Activated CD8-positive, alpha-beta memory T cell treated with anti-CD3 and anti-CD28 coated beads for 1 hour (primary cell): ENCODE data around the gene COX19.

Experiments
- DNase-seq, 2 donors: peaks; one replicate each; pipeline ENCODE4 v3.0.0-alpha.2; 2020; ENCODE audit warnings: low read depth in 1 of 2; ENCODE audit errors: extremely low read depth in 1 of 2

Gene COX19

DNA sequence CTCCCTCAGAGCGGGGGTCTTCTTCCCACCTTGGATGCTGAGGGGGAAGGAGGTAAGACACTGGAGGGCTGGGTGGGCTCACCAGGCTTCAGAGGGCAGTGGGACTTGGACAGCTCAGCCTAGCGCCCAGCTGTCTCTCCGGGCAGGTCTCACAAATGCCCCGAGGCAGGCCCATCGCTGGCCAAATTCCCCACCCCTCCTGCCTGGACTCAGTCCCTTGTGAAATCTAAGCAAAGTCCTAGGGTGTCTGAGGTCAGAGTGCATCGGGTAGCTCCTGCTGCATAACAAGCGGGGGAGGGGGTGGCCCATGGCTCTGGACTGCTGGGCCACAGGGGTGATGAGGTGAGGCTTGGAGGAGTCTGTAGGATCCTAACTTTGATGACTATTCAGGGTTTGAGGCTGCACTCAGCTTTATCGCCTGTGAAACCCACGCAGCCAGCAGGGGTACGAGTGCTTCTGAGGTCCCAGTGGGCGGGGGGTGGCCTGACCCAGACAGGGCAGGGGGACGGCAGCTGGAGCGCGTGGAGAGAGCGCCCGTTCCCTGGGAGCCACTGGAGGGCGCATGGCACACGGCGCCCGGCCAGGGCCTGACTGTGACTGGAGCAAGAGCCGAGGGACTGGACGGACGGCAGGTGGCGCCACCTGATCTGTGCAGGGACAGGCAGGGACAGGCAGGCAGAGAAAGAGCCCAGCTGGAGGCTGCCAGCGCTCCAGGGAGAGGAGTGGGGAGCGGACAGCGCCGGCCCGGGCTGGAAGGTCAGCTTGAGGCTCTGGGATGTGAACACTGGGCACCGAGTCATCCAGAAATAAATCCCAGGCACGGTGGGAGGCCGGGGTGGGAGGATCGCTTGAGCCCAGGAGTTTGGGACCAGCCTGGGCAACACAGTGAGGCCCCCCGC is 17.6 kb upstream of the COX19 start:
- peak; percentile 88 to 93 for DNase-seq

DNA sequence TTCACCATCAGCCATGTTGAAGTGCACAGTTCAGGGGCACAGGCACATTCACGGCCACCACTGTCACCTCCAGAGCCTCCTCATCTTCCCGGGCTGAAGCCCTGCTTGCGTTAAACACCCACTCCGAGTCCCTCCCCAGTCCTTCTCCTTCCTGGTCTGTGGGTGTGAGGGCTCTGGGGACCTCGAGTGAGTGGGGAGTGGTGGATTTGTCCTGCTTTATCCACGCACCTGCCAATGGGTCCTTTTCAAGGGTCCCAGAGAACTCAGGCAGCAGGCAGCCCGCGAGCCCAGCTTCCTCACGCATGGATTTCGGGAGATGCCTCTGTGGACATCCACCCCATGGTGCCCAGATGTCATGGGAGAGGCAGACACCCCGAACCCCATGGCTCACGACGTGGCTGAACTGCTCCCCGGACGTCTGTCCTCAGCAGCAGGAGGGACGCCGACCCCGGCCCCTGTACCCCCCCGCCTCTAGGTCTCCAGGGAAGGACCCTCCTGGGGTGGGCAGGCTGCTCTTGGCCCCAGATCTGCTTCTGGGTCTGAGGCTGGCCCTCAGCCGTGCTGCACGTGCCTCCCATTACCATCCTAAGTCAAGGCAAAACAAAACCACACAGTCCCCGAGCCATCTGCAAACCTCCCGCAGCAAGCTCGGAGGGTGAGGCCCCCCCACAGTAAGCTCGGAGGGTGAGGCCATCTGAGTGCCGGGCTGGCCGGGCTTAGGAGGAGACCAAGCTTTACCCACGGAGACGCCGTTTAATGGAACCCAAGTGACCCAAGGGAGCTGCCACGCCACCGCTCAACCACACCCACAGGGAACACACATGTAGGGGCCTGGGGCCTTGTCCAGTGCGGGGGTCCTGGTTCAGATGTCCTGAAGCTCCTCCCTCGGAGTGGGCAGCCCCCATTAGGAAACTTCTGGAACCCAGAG is 16.6 kb upstream of the COX19 start:
- DNase-seq = no peak

DNA sequence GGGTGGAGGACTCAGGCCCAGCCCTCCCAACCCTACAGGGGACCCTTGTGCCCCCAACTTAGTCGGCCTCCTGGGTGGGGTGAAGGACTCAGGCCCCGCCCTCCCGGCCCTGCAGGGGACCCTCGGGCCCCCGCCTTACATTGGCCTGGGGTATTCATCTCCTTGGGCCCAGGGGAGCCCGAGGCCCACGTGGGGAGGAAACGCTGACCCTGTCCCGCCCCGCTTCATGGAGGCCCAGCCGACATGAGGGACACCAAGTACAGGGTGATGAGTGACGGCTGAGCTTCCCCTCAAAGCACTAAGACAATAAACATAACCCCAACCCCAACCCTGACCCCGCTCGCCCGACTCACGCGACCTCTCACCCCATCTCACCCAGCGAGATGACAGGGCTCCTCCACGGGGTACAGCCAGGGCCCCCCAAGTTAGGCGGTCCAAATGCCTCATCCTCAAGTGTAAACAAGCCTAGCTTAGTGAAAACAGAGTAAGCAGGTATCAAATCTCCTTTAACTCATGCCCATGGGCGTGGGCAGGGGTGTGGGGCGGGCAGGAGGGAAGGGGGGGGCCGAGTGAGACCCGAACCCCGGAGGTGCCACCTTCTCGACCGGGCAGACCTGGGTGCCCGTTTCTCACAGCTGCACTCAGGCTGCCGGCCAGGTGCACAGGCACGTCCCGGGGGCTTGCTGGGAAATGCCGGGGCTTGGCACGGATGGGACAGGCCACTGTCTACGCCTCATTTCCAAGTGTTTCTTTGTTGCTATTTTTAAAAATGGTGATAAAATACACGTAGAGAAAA is 15.8 kb upstream of the COX19 start:
- no peak for DNase-seq

DNA sequence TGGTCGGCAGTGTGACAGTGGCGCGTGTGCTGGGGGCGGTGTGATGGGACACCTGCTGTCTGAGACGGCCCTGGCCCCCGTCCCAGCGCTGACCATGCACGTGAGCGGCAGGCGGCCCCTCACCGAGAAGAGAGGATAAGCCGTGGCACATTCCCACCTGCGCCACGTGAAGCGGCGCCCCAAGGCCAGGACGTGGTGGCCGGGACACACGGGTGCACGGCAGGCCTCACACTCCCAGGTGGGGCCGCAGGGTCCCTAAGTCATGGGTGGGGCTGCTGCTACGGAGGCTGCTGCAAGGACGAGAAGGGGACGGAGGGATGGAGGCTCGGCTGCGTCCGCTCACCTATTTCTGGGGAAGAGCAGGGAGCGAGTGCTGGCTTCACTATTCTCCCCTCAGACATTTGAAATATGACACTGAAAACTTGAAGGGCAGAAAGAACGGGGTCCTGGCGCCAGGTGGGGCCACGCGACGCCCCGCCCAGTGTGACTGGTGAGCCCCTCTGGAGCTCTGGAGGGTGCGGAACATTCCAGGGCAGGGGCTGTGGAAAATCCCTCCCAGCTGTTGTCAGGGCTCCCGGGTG is 15.1 kb upstream of the COX19 start:
- DNase-seq = no peak

DNA sequence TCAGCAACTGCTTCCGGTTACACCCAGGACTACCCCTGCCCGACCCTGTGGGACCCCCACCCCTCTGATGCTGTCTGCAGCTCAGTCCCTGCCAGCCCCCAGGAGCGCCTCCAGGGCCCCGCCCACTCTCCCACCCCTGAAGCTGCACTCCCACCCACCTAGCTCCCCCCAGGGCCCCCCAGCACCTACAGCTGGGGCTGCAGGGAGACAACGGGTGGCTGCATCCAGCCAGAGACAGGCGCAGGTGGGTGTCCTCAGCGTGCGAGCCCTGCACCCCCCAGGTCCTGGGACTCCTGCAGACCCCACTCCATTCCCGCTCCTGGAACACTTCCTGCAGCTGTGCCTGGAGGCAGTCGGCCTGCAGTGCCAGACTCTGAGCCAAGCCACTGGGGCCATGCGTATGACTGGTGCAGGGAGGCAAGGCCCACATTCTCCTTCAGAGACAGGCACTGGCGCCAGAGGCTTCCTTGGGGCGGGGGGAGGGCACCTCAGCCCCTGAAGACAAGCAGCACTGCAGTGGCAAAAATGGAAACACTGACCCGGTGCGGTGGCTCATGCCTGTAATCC is 13.7 kb upstream of the COX19 start:
- no peak for DNase-seq

DNA sequence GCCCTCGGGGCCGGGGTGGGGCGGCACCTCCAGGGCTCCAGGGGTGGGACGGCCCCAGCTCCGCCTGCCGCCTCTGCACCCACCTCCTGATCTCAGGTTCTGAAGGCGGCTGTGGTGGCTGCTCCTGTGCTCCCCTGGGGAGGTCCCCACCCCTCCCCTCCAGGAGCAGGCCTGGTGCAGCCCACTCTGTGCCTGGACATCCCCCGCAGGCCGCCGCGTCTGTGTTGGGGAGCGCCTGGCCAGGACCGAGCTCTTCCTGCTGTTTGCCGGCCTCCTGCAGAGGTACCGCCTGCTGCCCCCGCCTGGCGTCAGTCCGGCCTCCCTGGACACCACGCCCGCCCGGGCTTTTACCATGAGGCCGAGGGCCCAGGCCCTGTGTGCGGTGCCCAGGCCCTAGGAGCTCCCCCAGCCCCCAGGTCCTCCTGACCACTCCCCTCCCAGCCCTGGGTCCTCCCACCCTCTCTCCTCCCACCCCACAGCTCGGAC is 13.1 kb upstream of the COX19 start:
- DNase-seq = no peak

DNA sequence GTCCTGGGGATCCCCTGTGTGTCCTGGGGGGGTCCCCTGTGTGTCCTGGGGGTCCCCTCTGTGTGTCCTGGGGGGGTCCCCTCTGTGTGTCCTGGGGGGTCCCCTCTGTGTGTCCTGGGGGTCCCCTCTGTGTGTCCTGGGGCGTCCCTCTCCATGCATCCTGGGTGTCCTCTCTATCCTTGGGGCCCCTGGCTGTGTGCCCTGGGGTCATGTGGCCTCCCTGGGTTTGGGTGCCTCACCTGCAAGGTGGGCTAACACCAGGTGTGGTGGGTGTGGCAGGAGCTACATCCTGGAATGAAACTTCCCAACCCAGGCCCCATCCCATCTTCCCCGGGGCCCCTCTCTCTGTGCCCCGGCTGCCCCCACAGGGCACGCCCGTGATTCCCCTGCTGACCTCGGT is 12.6 kb upstream of the COX19 start:
- no peak for DNase-seq

DNA sequence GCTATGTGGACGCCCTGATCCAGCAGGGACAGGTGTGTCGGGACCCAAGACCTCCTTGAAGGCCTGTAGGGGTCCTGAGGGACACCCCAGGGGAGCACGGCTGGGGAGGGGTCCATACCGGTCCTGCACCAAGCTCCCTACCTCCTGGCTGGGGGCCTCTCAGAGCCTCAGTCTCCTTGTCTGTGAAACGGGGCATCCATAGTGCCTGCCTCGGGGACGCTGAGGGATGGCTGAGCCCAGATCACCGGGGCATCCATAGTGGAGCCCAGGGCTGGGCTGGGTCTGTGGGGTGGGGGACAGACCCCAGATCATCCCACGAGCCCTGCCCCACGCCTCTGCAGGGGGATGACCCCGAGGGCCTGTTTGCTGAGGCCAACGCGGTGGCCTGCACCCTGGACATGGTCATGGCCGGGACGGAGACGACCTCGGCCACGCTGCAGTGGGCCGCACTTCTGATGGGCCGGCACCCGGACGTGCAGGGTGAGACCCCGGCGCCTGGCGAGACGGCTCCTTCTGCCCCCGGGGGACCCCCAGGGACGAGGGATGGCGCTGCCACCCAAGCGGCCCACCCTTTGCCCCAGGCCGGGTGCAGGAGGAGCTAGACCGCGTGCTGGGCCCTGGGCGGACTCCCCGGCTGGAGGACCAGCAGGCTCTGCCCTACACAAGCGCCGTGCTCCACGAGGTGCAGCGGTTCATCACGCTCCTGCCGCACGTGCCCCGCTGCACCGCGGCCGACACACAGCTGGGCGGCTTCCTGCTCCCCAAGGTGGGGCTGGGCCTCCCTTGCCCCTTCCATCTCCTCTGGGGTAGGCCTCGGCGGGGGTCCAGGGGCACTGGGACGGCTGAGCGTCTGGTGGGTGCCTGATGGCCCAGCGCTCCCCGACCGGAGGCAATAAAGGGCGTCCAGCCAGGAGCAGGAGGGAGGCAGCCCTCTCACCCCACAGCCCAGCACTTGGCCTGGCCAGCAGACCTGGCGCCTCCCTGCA is 11.7 kb upstream of the COX19 start:
- no peak for DNase-seq

DNA sequence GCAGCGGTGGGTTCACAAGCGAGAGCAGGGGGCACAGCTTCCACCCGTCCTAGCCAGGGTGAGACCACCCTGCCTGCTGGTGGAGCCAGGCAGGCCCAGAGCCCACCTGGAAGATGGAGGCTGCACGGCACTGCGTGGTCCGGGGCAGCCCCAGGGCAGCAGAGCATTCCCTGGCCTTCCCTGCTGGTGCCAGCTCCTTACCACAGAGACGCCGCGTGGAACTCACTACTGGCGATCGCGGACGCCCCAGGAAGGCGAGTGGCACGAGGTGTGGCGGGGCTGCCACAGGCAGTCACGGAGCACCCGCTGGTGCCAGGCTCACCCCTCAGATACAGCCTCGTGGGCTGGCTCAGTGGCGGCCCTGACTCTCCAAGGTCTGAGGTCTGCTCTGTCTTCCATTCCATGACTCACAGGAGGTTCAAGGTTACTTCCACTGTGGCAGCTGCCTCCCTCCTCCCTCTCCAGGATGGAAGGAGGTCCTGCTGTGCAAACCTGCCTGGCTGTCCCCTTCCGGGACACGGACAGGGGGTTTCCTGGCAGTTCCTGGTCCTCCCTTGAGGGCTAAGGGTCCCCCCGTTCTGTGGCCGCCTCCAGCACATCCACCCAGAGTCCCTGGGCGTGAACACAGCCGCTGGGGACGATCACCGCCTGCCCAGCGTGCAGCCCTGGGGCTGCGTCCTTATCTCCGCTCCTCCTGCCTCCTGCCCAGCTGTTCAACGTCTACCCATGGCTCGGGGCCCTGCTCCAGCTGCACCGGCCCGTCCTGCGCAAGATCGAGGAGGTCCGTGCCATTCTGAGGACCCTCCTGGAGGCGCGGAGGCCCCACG is 10.8 kb upstream of the COX19 start:
- DNase-seq = no peak

DNA sequence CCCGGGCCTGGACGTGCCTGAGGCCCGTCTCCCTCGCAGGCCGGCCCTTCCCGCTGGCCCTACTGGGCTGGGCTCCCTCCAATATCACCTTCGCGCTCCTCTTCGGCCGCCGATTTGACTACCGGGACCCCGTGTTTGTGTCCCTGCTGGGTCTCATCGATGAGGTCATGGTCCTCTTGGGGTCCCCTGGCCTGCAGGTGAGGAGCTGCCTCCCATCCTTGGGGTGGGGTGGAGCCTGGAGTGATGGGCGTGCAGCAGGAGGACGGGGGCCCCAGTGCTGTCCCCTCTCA is 9.7 kb upstream of the COX19 start:
- DNase-seq = no peak

DNA sequence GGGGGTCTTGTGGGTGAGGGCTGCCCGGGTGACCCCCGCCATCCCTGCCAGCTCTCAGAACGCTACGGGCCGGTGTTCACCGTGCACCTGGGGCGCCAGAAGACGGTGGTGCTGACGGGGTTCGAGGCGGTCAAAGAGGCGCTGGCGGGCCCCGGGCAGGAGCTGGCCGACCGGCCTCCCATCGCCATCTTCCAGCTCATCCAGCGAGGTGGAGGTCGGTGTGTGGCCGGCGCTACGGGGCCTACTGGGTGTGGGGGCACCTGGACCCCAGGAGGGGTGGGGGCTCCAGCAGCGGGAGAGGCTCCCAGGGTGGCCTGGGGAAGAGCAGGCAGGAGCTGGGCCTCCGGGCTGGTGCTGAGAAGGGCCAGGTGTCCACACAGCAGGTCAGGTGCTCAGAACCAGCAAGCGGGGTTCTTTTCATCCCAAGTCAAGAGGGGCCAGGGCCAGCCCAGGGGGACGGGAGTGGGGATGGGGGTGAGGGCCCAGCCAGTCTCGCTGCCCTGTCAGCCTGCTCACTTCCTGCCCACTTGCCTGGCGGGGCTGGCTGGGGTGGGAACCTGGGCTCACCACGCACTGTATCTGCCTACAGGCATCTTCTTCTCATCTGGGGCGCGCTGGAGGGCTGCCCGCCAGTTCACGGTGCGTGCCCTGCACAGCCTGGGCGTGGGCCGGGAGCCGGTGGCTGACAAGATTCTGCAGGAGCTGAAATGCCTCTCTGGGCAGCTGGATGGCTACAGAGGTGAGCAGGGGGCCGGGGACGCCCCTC is 9.2 kb upstream of the COX19 start:
- no peak for DNase-seq

DNA sequence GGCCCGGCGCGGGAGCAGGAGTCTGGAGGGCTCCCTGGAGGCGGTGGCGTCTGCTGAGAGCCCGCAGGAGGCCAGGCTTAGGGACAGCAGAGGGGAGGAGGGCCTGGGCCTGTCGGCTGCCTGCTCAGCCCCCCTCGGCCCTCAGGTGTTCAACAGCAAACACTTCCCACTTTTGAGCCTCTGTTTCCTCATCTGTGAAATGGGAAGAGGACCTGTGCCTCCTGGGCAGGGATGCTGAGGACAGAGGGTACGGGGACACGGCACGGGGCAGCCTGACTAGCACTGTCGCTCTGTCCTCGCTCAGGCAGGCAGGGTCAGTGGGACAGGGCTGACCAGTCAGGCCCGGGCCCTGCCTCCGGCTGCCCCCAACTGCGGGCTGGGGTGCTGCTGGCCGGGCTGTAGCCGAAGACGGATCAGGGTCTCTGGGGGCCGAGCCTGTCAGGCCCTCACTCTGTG is 8.3 kb upstream of the COX19 start:
- DNase-seq = no peak

DNA sequence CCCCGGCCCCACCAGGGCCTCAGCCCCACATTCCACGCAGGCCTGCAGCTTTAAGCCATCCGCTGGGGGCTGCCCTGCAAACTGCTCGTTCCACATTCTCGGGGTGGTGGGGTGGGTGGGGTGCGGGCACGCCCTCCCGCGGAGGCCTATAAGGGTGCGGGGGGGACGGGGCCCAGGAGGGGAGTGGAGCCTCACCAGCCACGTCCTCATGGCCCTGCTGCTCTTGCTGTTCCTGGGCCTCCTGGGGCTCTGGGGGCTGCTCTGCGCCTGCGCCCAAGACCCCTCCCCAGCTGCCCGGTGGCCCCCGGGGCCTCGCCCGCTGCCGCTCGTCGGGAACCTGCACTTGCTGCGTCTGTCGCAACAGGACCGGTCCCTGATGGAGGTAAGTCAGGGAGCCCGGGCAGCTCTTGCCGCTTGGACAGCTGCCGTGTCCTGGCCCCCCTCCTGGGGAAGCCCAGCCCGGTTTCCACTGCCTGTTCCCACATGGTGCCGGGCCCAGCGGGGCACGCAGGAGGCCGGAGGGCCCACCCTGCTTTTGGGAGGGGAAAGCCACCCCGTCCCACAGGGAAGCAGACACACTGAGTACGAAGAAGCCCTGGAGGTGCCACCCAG is 7.8 kb upstream of the COX19 start, which contains the start of gene CYP2W1:
CYP2W1 (plus strand) TSS at position 178 of the 612 bp plus-strand sequence; CDS start at position 209, 31 bp downstream.
- DNase-seq = no peak

DNA sequence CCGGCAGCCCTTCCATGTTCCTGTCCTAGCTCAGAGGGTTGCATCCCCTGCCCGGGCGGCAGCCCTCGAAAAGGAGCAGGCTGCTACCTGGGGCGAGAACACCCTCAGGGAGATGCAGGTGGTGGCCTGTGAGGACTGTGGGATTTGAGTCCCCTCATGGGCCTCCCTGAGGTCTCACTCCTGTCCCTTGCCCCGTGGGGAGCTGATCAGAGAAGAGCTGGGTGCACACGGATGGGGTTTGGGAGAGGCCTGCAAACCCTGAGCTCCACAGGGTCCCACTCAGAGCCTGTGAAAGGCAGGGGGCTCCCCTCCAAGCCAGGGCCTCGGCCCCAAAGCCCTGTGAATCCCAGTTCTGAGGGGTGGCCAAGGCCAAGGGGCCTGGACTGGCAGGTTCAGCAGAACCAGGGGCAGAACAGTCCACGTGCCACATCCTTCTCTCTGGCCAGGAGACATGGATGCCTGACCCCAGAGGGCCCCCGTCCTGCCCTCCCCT is 7.2 kb upstream of the COX19 start:
- DNase-seq = no peak

DNA sequence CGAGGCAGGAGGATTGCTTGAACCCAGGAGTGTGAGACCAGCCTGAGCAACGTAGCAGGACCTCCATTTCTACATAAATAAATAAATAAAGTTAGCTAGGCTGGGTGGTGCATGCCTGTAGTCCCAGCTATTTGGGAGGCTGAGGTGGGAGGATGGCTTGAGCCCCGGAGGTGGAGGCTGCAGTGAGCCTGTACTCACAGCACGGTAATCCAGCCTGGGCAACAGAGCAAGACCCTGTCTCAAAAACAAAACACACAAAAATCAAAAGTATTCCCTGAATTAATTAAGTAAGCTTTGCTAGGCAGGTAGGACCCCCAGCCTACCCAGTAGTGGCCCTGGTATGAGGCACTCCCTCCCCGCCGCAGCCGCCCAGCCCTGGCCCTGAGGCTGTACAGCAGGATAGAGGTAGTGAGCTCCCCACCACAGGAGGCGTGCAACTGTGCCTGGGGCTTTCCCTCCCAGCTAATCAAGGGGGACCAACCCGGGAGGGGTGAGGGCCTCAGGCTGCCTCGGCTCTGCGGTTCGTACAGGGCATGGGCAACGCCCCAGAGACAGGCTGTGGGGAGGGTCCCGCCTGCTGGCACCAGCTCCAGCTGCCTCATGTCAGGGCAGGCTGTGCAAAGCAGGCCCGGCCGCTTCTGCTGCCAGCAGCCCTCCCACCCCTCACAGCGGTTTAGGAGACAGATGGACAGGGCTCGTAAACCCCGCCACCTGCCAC is 6.6 kb upstream of the COX19 start:
- no peak for DNase-seq

DNA sequence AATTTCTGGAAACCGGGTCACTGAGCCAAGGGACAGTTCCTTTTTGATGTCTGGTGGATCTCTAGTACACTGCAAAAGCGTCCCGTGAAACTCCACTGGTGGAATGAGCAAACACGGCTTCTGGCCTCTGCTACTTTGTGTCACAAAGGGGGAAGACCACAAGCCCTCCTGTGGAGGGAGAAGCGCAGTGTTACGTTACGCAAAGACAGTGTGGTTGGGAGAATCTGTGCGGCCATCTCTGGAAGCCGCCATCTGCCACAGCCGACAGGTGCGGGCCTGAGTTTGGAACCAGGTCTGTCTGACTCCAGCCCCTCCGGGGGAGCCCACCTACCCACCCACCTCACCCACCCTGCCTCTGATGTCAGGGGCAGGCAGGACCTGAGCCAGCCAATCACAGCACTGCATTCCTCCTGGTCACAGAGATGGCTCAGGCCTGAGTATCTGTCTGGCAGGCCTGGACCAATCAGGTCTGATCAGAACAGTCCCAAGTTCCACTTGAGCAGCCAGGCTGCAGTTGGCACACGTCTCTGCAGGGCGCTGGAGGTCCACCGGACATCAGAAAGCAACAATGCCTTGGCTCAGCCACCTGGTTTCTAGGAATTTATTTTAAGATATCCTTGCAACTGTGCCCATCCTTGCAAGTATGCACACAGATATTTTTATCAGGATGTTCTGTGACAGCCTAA is 4.7 kb upstream of the COX19 start:
- no peak for DNase-seq
